WTC11 (cell line): ENCODE data around the gene RNF182. TPM values are rescaled to one million over a fixed set of nuclear protein-coding genes. Genes with fewer than 3 reads are reported as not detected.

Source experiments
- ATAC-seq: fragments of 200-7000 bp; cut with Tn5 transposase; 2 replicates; pipeline ENCODE4 v1.10.0; 2021; ENCODE audit warnings: mild to moderate bottlenecking, moderate library complexity
- CTCF ChIA-PET: fragments of 300-600 bp; sonication (Branson Sonifier 250); formaldehyde crosslinking; loops from one replicate; lab custom pipeline; 2021; ENCODE audit warnings: antibody characterized with exemption; lab: Charles Lee
- POLR2A ChIA-PET: fragments of 350-600 bp; sonication (Branson Sonifier 250); formaldehyde crosslinking; loops from one replicate; lab custom pipeline; 2021; ENCODE audit warnings: antibody characterized with exemption; lab: Charles Lee
- DNase-seq: peaks from one replicate; pipeline ENCODE4 v3.0.0; 2021; ENCODE audit warnings: low spot score
- H3K27ac Mint-ChIP-seq: 2 replicates; pipeline ENCODE4 v1.8.0; 2021; ENCODE audit warnings: mixed read lengths
- H3K27me3 Mint-ChIP-seq: 2 replicates; pipeline ENCODE4 v1.8.0; 2021; ENCODE audit warnings: low read depth, mild to moderate bottlenecking, moderate library complexity, mixed read lengths
- H3K36me3 Mint-ChIP-seq: 2 replicates; pipeline ENCODE4 v1.8.0; 2021; ENCODE audit warnings: mixed read lengths
- H3K4me1 Mint-ChIP-seq: 2 replicates; pipeline ENCODE4 v1.8.0; 2022; ENCODE audit warnings: mixed read lengths
- H3K4me3 Mint-ChIP-seq: 2 replicates; pipeline ENCODE4 v1.8.0; 2021; ENCODE audit warnings: mild to moderate bottlenecking, moderate library complexity, mixed read lengths
- H3K9me3 Mint-ChIP-seq: 2 replicates; pipeline ENCODE4 v1.8.0; 2021; ENCODE audit warnings: mixed read lengths
- ATF3 ChIP-seq: sonication (generic); formaldehyde crosslinking; conservative IDR thresholded peaks from 2 replicates; pipeline ENCODE4 v1.8.1; 2022; ENCODE audit warnings: mild to moderate bottlenecking, missing genetic modification reagents
- CREM ChIP-seq: sonication (generic); formaldehyde crosslinking; IDR thresholded peaks from 2 replicates; pipeline ENCODE4 v1.8.1; 2022; ENCODE audit warnings: mild to moderate bottlenecking, missing genetic modification reagents, moderate library complexity
- E2F1 ChIP-seq: sonication (generic); formaldehyde crosslinking; IDR thresholded peaks from 2 replicates; pipeline ENCODE4 v1.8.0; 2022; ENCODE audit warnings: mild to moderate bottlenecking, missing genetic modification reagents
- EMX1 ChIP-seq: fragments of 250-450 bp; sonication (Bioruptor Pico); IDR thresholded peaks from 2 replicates; pipeline ENCODE4 v1.8.0; 2021; ENCODE audit warnings: mild to moderate bottlenecking
- ETV6 ChIP-seq: sonication (generic); formaldehyde crosslinking; IDR thresholded peaks from 2 replicates; pipeline ENCODE4 v1.8.1; 2022; ENCODE audit warnings: mild to moderate bottlenecking, missing genetic modification reagents
- FOXP4 ChIP-seq: sonication (generic); formaldehyde crosslinking; IDR thresholded peaks from 2 replicates; pipeline ENCODE4 v1.8.0; 2022; ENCODE audit warnings: mild to moderate bottlenecking, missing genetic modification reagents
- GRHL2 ChIP-seq: fragments of 250-450 bp; sonication (Bioruptor Pico); IDR thresholded peaks from 2 replicates; pipeline ENCODE4 v1.8.0; 2022; ENCODE audit warnings: mild to moderate bottlenecking, moderate library complexity; ENCODE audit not compliant: insufficient replicate concordance, severe bottlenecking
- HMGXB4 ChIP-seq: sonication (generic); formaldehyde crosslinking; IDR thresholded peaks from 2 replicates; pipeline ENCODE4 v1.8.1; 2023; ENCODE audit warnings: mild to moderate bottlenecking, moderate library complexity, missing genetic modification reagents
- IRF2 ChIP-seq: sonication (generic); formaldehyde crosslinking; IDR thresholded peaks from 2 replicates; pipeline ENCODE4 v1.8.0; 2022; ENCODE audit warnings: low read depth, missing genetic modification reagents, borderline replicate concordance
- JAZF1 ChIP-seq: fragments of 250-450 bp; sonication (Bioruptor Pico); IDR thresholded peaks from 2 replicates; pipeline ENCODE4 v1.9.0; 2021; ENCODE audit warnings: moderate library complexity, mild to moderate bottlenecking, inconsistent platforms
- KAT7 ChIP-seq: sonication (generic); formaldehyde crosslinking; IDR thresholded peaks from 2 replicates; pipeline ENCODE4 v1.8.1; 2023; ENCODE audit warnings: missing genetic modification reagents, mild to moderate bottlenecking, borderline replicate concordance
- MLX ChIP-seq: sonication (generic); formaldehyde crosslinking; IDR thresholded peaks from 2 replicates; pipeline ENCODE4 v1.8.1; 2023; ENCODE audit warnings: mild to moderate bottlenecking, missing genetic modification reagents, moderate library complexity
- MXD4 ChIP-seq: fragments of 250-450 bp; sonication (Bioruptor Pico); IDR thresholded peaks from 2 replicates; pipeline ENCODE4 v1.8.0; 2021; ENCODE audit warnings: mild to moderate bottlenecking, moderate library complexity, borderline replicate concordance
- NFATC4 ChIP-seq: fragments of 250-450 bp; sonication (Bioruptor Pico); IDR thresholded peaks from 2 replicates; pipeline ENCODE4 v1.9.0; 2021; ENCODE audit warnings: mild to moderate bottlenecking
- NR1H2 ChIP-seq: sonication (generic); formaldehyde crosslinking; IDR thresholded peaks from 2 replicates; pipeline ENCODE4 v1.9.0; 2021; ENCODE audit warnings: mild to moderate bottlenecking, moderate library complexity, missing genetic modification reagents
- NR3C1 ChIP-seq: sonication (generic); formaldehyde crosslinking; conservative IDR thresholded peaks from 2 replicates; pipeline ENCODE4 v1.8.1; 2023; ENCODE audit warnings: low read depth, mild to moderate bottlenecking, missing genetic modification reagents
- PRRX2 ChIP-seq: fragments of 250-450 bp; sonication (Bioruptor Pico); IDR thresholded peaks from 2 replicates; pipeline ENCODE4 v1.8.0; 2021; ENCODE audit warnings: mild to moderate bottlenecking
- SP1 ChIP-seq: sonication (generic); formaldehyde crosslinking; conservative IDR thresholded peaks from 2 replicates; pipeline ENCODE4 v1.8.1; 2022; ENCODE audit warnings: missing genetic modification reagents
- ZBTB21 ChIP-seq: sonication (generic); formaldehyde crosslinking; IDR thresholded peaks from 2 replicates; pipeline ENCODE4 v1.8.1; 2023; ENCODE audit warnings: mild to moderate bottlenecking, missing genetic modification reagents, borderline replicate concordance
- ZBTB43 ChIP-seq: sonication (generic); formaldehyde crosslinking; IDR thresholded peaks from 2 replicates; pipeline ENCODE4 v1.8.1; 2023; ENCODE audit warnings: mild to moderate bottlenecking, missing genetic modification reagents
- ZNF121 ChIP-seq: sonication (generic); formaldehyde crosslinking; IDR thresholded peaks from 2 replicates; pipeline ENCODE4 v1.8.0; 2023; ENCODE audit warnings: missing genetic modification reagents
- ZNF232 ChIP-seq: sonication (generic); formaldehyde crosslinking; IDR thresholded peaks from 2 replicates; pipeline ENCODE4 v1.8.0; 2022; ENCODE audit warnings: mild to moderate bottlenecking, missing genetic modification reagents
- ZNF281 ChIP-seq: sonication (generic); formaldehyde crosslinking; IDR thresholded peaks from 2 replicates; pipeline ENCODE4 v1.8.0; 2023; ENCODE audit warnings: mild to moderate bottlenecking, missing genetic modification reagents
- ZNF396 ChIP-seq: fragments of 250-450 bp; sonication (Bioruptor Pico); IDR thresholded peaks from 2 replicates; pipeline ENCODE4 v1.8.0; 2021; ENCODE audit warnings: mild to moderate bottlenecking, moderate library complexity, borderline replicate concordance
- ZNF423 ChIP-seq: fragments of 250-450 bp; sonication (Bioruptor Pico); IDR thresholded peaks from 2 replicates; pipeline ENCODE4 v2.1.2; 2022; ENCODE audit warnings: mild to moderate bottlenecking, moderate library complexity
- ZSCAN18 ChIP-seq: fragments of 250-450 bp; sonication (Bioruptor Pico); IDR thresholded peaks from 2 replicates; pipeline ENCODE4 v2.1.2; 2022; ENCODE audit warnings: mild to moderate bottlenecking, moderate library complexity
- total RNA-seq: library from RNA; stranded (reverse); gene quantifications from 3 replicates; pipeline ENCODE4 v1.2.3, GENCODE V29; 2021

Gene RNF182
- total RNA-seq, 1 experiment from 2014 or later = 6.7 TPM

- TF ChIP-seq PRRX2 (no peak), SP1 (CRISPR knock-in tag) (no peak), EMX1 (CRISPR knock-in tag) (no peak), ZNF121 (CRISPR knock-in tag) (no peak), ZSCAN18 (CRISPR knock-in tag) (no peak), MXD4 (CRISPR knock-in tag) (no peak), KAT7 (no peak), ZBTB43 (no peak), NR1H2 (CRISPR knock-in tag) (no peak), NR3C1 (CRISPR knock-in tag) (no peak), FOXP4 (CRISPR knock-in tag) (no peak), ETV6 (no peak), ATF3 (CRISPR knock-in tag) (no peak), JAZF1 (no peak), ZBTB21 (CRISPR knock-in tag) (no peak), ZNF396 (no peak), MLX (no peak), ZNF232 (no peak), CREM (CRISPR knock-in tag) (no peak), NFATC4 (CRISPR knock-in tag) (no peak)
- CTCF ChIA-PET = interaction anchor here (1.9 to 3.0 kb wide), 2 partner anchors 140 to 158 kb away, joined by 6 to 52 read pairs; no protein-coding TSS in a partner anchor
- no peak for DNase-seq
- no peak overlapping the region for H3K4me3 Mint-ChIP-seq
- peaks cover 3% of the 10 kb centered on the region for H3K27me3 Mint-ChIP-seq
- H3K4me1 Mint-ChIP-seq = no peaks in the 10 kb centered on the region
- no peaks in the 10 kb centered on the region for H3K9me3 Mint-ChIP-seq
- H3K27ac Mint-ChIP-seq = no peak overlapping the region
- no peaks in the 10 kb centered on the region for H3K36me3 Mint-ChIP-seq
- ATAC-seq = no peak
- POLR2A ChIA-PET = no interaction called here
These were observed 17.8 kb upstream of the RNF182 start for GRCh38 chr6:13907001-13907350.

- ChIA-PET CTCF (interaction anchor here (1.1 to 3.1 kb wide), 10 partner anchors 34 to 238 kb away, joined by 4 to 52 read pairs (median 13); no protein-coding TSS in a partner anchor), POLR2A (no interaction called here)
- H3K27ac Mint-ChIP-seq = no peak overlapping the region
- H3K36me3 Mint-ChIP-seq = no peaks in the 10 kb centered on the region
- ATAC-seq (no peak), DNase-seq (no peak)
- H3K9me3 Mint-ChIP-seq = no peaks in the 10 kb centered on the region
- H3K27me3 Mint-ChIP-seq = no peaks in the 10 kb centered on the region; the same call in none of the 2 replicates
- H3K4me1 Mint-ChIP-seq = no peaks in the 10 kb centered on the region
- H3K4me3 Mint-ChIP-seq = no peak overlapping the region
- TF ChIP-seq HMGXB4 (CRISPR knock-in tag) (no peak), SP1 (CRISPR knock-in tag) (no peak), ZNF121 (CRISPR knock-in tag) (no peak), ZNF281 (CRISPR knock-in tag) (no peak), GRHL2 (CRISPR knock-in tag) (no peak), IRF2 (CRISPR knock-in tag) (no peak), ETV6 (no peak), E2F1 (CRISPR knock-in tag) (no peak), ZNF423 (no peak)
These were observed 17.0 kb upstream of the RNF182 start for GRCh38 chr6:13907614-13908215.
